HG03457 (cell line): Measurements from ENCODE around the gene FSD1L.
"Not testable (repeated sequence)": the region's sequence is repeated elsewhere in the genome, so short reads cannot be mapped to it uniquely, and the experiment has no call there.

Source experiments
- ATAC-seq: cut with Tn5 transposase; IDR thresholded peaks from one replicate; pipeline ENCODE4 v1.9.1; 2021; ENCODE audit warnings: moderate number of reproducible peaks; ENCODE audit not compliant: unreplicated experiment

Gene FSD1L

DNA sequence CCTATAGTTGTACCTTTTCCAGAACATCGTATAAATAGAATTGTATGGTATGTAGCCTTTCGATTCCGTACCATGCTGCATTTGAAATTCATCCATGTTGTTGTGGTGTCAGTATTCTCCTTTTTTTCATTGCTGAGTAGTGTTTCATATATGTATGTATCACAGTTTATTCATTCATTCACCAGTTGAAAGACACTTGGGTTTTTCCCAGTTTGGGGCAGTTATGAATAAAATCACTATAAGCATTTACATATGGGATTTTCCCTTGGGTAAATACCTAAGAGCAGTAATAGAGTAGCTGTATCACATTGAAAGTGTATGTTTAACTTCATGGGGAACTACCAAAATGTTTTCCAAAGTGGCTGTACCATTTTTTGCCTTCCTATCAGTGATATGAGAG lies 94.0 kb downstream of the FSD1L start:
- ATAC-seq: peak; percentile 96

DNA sequence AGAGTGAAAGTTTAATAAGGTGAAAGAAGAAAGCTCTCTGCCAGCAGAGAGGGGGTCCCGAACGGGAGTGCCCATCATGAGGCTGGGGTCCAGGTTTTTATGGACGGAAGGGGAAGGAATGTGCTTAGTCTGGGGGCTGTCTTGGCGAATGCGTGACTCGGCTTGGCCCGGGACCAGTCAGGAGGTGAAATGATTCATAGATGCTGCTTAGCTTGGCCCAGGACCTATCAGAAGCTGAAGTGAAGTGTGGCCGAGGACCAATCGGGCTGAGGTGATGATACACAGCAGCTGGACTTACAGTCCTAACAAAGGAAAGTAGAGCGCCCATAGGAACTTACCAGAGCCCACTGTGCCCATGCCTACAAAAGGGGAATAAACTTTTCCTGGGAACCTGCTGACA lies 106.2 kb downstream of the FSD1L start:
- ATAC-seq: no peak

DNA sequence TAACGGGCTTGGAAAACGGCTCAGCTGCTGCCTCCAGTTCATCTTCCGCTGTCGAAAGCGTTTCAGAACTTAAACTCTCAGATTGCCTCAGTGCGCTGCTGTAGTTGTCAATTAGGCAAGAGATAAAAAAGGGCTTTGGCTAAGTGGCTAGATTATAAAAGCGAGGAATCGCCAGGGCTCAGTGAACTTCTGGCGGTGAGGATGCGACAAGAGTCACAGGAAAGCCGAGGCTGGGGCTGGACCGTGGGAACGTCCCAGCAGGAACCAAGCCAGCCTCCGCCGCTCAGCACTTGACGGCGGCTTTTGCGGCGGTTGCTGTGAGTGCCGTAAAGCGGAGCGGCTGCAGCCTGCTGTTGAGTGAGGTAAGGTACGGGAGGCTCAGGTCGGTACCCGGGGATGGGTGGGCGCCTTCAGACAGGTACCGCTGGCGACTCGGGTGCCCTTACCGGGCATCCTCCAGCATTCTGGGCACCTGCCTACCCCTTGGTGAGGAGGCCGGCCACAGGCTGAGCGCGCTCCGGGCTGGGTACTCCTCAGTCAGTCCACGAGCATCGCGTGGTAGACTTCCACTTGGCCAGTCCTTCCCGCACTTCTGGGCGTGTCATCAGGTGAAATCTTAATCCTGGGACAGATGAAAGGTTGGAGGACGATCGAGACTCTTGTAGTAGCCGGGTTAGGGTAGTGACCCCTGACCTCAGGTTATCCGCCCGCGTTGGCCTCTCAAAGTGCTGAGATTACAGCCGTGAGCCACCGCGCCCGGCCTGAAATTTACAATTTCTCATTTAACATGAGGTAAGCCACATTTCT lies 110.2 kb downstream of the FSD1L start, which contains the start of gene FKTN:
FKTN (plus strand) TSS at position 328 of the 807 bp plus-strand sequence. CDS start 16,902 bp downstream, outside the sequence.
- ATAC-seq: peak; percentile 93

DNA sequence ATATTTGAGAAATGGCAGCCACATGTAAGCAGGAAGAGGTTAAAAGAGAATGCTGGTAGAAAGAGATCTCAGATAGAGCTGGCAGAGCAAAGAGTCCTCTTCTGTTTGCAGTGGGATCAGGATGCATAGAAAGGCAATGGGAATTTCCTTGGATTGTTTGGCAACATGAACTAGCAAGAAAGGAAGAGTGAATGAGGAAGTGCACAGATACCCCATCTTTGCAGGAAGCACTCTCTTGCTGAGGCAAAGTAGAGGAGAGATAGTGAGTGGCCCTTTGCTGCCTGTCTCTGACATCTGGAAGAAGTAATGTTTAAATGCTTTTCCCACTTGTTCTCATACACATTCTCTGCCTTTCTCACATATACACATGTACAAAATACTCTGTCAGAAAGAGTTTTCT lies 124.6 kb downstream of the FSD1L start:
- no peak for ATAC-seq

DNA sequence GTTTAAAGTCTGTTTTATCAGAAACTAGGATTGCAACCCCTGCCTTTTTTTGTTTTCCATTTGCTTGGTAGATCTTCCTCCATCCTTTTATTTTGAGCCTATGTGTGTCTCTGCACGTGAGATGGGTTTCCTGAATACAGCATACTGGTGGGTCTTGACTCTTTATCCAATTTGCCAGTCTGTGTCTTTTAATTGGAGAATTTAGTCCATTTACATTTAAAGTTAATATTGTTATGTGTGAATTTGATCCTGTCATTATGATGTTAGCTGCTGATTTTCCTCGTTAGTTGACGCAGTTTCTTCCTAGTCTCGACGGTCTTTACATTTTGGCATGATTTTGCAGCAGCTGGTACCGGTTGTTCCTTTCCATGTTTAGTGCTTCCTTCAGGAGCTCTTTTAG lies 132.1 kb downstream of the FSD1L start:
- ATAC-seq: not testable (repeated sequence)

DNA sequence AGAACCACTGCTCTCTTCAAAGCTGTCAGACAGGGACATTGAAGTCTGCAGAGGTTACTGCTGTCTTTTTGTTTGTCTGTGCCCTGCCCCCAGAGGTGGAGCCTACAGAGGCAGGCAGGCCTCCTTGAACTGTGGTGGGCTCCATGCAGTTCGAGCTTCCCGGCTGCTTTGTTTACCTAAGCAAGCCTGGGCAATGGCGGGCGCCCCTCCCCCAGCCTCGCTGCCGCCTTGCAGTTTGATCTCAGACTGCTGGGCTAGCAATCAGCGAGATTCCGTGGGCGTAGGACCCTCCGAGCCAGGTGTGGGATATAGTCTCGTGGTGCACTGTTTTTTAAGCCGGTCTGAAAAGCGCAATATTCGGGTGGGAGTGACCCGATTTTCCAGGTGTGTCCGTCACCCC lies 133.7 kb downstream of the FSD1L start:
- ATAC-seq: not testable (repeated sequence)

DNA sequence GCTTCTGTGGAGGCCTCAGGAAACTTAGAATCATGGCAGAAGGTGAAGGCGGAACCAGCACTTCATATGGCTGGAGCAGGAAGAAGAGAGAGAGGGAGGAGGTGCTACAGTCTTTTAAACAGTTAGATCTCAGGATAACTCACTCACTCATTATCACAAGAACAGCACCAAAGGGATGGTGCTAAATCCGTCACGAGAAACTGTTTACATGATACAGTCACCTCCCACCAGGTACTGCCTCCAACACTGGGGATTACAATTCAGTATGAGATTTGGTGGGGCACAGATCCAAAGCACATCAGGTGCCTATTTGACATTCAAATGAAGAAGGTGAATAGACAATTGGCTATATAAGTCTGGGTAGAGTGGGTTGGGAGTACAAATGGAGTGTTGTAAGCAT lies 145.3 kb downstream of the FSD1L start:
- ATAC-seq: no peak
